GM21390 (cell line): ENCODE results near the gene COL8A2.

Experiments used
- ATAC-seq: cut with Tn5 transposase; IDR thresholded peaks from one replicate; pipeline ENCODE4 v1.9.1; 2021; ENCODE audit not compliant: unreplicated experiment

COL8A2 gene

GRCh38 chr1:36157973-36158826 is 33.2 kb upstream of the COL8A2 start:
- ATAC-seq = no peak

GRCh38 chr1:36157115-36157903 is 32.3 kb upstream of the COL8A2 start:
- ATAC-seq = no peak

GRCh38 chr1:36156329-36157114 is 31.5 kb upstream of the COL8A2 start:
- ATAC-seq = peak; percentile 1

- ATAC-seq = peak; percentile 55
These were observed 30.6 kb upstream of the COL8A2 start, which contains the start of gene MAP7D1 for GRCh38 chr1:36155408-36156328. MAP7D1 (plus strand) TSS chr1:36156160; CDS start chr1:36156418, 258 bp downstream.

- ATAC-seq = no peak
These were observed 29.9 kb upstream of the COL8A2 start for GRCh38 chr1:36154765-36155407.

GRCh38 chr1:36154335-36154734 is 29.3 kb upstream of the COL8A2 start:
- no peak for ATAC-seq

GRCh38 chr1:36153476-36153875 is 28.5 kb upstream of the COL8A2 start:
- ATAC-seq = no peak

GRCh38 chr1:36151845-36152203 is 26.8 kb upstream of the COL8A2 start:
- no peak for ATAC-seq

- ATAC-seq = no peak
These were observed 26.3 kb upstream of the COL8A2 start for GRCh38 chr1:36151134-36151844.

- peak; percentile 52 for ATAC-seq
These were observed 25.5 kb upstream of the COL8A2 start for GRCh38 chr1:36150296-36151133.

GRCh38 chr1:36149973-36150295 is 24.9 kb upstream of the COL8A2 start:
- ATAC-seq = no peak

GRCh38 chr1:36149237-36149972 is 24.4 kb upstream of the COL8A2 start, which contains the start of gene TRAPPC3:
TRAPPC3 (minus strand) TSS chr1:36149486; CDS start chr1:36149378, 108 bp downstream.
- ATAC-seq = peak; percentile 88

- no peak for ATAC-seq
These were observed 23.8 kb upstream of the COL8A2 start for GRCh38 chr1:36148821-36149236.

- ATAC-seq = no peak
These were observed 19.4 kb upstream of the COL8A2 start for GRCh38 chr1:36144413-36144812.

- ATAC-seq = no peak
These were observed 18.4 kb upstream of the COL8A2 start for GRCh38 chr1:36143424-36143823.

- no peak for ATAC-seq
These were observed 17.1 kb upstream of the COL8A2 start for GRCh38 chr1:36142121-36142520.

- no peak for ATAC-seq
These were observed 14.5 kb upstream of the COL8A2 start for GRCh38 chr1:36139521-36139920.

GRCh38 chr1:36137776-36138175 is 12.8 kb upstream of the COL8A2 start:
- ATAC-seq = no peak
